AG10803 (cell line): ENCODE data around the gene NTN1.

Experiments
- DNase-seq: peaks from one replicate; pipeline ENCODE4 v3.0.0; 2010; ENCODE audit warnings: low read depth
- H3K4me3 ChIP-seq: 2 replicates; pipeline ENCODE4 v1.5.1; 2011; ENCODE audit warnings: mild to moderate bottlenecking, low read length, control low read depth
- CTCF ChIP-seq: conservative IDR thresholded peaks from 2 replicates; pipeline ENCODE4 v1.5.1; 2011; ENCODE audit warnings: mild to moderate bottlenecking, low read length, control low read depth, inconsistent platforms

NTN1 gene

GRCh38 chr17:9175700-9176467 is 154.6 kb downstream of the NTN1 start:
- no peak overlapping the region for H3K4me3 ChIP-seq
- no peak for DNase-seq
- no peak for TF ChIP-seq CTCF

DNA sequence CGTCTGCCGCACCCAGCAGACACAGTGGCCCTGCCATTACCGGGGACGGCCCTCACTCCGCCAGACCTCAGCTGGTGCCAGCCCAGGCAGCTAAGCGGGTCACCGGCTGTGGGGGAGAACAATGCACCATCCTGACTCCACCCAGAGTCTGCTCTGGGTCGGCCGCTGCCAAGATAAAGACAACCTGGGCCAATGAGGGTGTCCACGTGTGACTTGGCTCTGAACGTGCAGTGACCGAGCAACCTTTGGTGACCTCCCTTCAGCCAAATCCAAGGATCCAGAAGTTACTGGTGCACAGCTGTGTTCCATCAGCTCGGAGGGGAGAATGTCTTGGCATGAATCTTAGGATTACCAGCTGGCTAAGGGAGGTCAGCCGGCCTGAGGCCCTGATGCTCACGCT is 155.9 kb downstream of the NTN1 start:
- H3K4me3 ChIP-seq = no peak overlapping the region
- no peak for DNase-seq
- TF ChIP-seq CTCF = no peak

- TF ChIP-seq CTCF = no peak
- no peak overlapping the region for H3K4me3 ChIP-seq
- DNase-seq = no peak
Measured at GRCh38 chr17:9178319-9178718, 157.0 kb downstream of the NTN1 start.

GRCh38 chr17:9179602-9180001 is 158.3 kb downstream of the NTN1 start:
- no peak for DNase-seq
- no peak for TF ChIP-seq CTCF
- no peak overlapping the region for H3K4me3 ChIP-seq

GRCh38 chr17:9181640-9182039 is 160.3 kb downstream of the NTN1 start:
- TF ChIP-seq CTCF = no peak
- DNase-seq = no peak
- no peak overlapping the region for H3K4me3 ChIP-seq

- no peak overlapping the region for H3K4me3 ChIP-seq
- DNase-seq = no peak
- no peak for TF ChIP-seq CTCF
Measured at GRCh38 chr17:9183306-9183705, 162.0 kb downstream of the NTN1 start.

DNA sequence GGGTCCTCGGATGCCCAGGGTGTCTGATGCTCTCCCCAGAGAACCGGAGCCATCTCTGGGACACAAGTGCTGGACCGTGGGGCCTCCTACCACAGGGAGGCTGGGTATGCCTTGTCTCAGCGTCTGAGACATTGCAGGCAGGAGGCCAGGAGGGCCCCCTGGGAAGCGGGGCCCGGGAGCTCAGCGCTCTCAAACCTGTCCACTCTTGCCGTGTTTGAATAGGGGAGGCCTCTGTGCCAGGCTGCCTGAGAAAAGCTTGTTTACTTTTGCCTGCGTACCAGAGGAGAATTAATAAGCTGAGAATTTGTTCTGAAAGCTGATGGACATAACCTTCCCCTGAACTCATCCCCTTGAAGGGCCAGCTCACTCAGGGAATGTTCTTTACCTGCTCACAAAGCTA is 163.8 kb downstream of the NTN1 start:
- DNase-seq = no peak
- H3K4me3 ChIP-seq = no peak overlapping the region
- no peak for TF ChIP-seq CTCF
